HG03521 (cell line): ENCODE data around the gene CHPT1.
"Not testable (repeated sequence)": the region's sequence is repeated elsewhere in the genome, so short reads cannot be mapped to it uniquely, and the experiment has no call there.

Experiments
- ATAC-seq: cut with Tn5 transposase; IDR thresholded peaks from one replicate; pipeline ENCODE4 v1.9.1; 2021; ENCODE audit warnings: mild to moderate bottlenecking, moderate library complexity; ENCODE audit not compliant: unreplicated experiment

The CHPT1 gene

GRCh38 chr12:101697197-101697929 lies at the start of gene CHPT1:
Gene CHPT1 (plus strand): TSS chr12:101697640. CDS start chr12:101697862, 222 bp downstream.
- peak; percentile 59 for ATAC-seq

- no peak for ATAC-seq
These were observed 49.7 kb upstream of the CHPT1 start for GRCh38 chr12:101647711-101648110.

- no peak for ATAC-seq
These were observed 49.2 kb upstream of the CHPT1 start for GRCh38 chr12:101648195-101648594.

GRCh38 chr12:101650346-101651117 lies 46.9 kb upstream of the CHPT1 start:
- no peak for ATAC-seq

DNA sequence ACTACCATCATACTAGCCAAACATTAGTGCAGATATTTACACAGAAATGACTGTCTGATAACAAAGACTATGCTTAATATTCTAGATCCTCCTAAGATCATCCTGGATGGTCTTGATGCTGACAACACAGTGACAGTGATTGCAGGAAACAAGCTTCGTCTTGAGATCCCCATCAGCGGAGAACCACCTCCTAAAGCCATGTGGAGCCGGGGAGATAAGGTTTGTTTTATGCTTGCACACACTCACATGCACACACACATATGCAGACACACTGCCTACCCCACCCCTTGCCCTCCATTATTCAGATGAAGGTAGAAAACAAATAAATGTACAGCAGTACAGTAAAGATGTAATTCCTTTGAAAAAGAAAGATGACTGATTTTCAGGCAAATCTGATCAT lies 44.4 kb upstream of the CHPT1 start:
- ATAC-seq = no peak

DNA sequence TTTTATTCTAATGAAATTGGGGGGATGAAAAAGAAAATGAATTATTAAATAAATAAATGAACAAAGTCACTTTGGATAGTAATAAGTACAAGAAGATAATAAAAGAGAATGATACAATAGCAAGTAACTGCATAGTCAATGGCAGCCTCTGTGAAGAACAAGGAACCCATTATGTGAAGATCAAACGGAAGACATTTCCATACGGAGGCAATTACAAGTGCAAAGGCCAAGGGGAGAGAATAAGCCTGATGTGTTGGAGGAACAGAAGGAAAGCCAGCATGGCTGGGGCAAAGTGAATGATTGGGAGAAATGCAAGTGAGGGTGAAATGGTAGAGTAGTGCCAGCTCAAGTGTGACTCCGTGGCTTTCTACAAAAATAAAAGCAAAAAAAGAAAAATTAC lies 43.9 kb upstream of the CHPT1 start:
- no peak for ATAC-seq

GRCh38 chr12:101654442-101654841 lies 43.0 kb upstream of the CHPT1 start:
- ATAC-seq = no peak

- ATAC-seq = no peak
These were observed 42.0 kb upstream of the CHPT1 start for GRCh38 chr12:101655393-101655792.

GRCh38 chr12:101660662-101661061 lies 36.8 kb upstream of the CHPT1 start:
- not testable (repeated sequence) for ATAC-seq

DNA sequence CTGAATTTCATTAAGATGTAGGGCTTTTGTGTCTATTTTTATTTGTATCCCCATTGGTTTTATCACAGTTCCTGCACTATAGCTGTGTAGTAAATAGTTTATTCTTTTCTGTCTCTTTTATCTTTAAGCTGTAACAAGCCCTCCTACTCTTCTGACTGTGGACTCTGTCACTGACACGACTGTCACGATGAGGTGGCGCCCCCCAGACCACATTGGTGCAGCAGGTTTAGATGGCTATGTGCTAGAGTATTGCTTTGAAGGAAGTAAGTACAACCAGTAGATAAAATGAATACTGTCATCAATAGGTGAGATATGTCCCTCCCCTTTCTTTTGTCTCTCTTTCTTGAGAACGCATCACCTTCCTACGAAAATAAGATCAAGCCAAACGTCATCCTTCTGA lies 34.1 kb upstream of the CHPT1 start:
- ATAC-seq = no peak

DNA sequence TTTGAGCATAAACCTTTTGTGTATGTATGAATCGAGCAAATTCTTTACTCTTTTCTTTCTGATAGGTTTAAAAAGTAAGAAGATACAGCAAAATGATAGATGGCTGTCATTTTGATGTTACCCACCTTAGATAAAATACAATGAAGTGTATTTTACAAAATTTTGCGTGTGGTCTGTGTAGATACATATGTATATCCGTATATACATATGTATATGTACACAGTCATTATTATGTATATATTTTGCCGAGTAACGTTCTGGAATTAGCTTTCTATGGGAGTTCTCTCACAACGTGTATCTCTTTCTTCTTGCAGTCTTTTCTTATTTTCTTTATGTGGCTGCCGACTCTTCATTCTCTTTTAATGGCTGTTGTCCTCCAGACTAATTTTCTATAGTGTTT lies 32.4 kb upstream of the CHPT1 start:
- no peak for ATAC-seq

DNA sequence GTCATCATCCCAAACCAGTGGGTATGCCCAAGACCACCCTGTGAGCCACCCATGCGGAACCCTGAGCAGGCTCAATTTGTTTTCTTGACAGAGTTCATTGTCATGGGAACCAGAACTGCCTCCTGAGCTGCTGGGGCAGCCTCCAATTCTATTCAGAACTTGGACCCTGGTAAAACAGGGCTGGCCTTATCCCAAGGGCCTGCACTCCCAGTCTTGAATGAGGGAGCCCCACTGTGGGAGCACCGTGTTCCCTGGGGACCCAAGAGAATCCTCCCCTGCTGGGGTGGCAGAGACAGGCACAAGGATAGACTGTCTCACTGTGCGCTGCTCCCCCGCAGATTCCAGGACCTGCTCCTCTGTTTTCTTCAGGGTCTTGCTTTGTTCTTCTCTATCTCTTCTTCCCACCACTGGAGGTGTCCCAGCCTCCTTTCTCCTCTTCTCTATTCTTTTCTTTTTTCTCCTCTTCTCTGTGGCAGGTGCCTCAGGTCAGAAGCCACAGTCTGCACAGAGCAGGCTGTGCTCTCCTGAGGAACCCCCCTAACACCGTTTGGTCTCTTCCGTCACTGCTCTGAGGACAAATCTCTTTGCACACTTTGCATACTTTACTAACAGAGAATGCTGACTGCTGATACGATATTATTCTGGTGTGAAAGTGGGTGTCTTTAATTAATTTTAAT lies 31.2 kb upstream of the CHPT1 start:
- ATAC-seq = no peak

DNA sequence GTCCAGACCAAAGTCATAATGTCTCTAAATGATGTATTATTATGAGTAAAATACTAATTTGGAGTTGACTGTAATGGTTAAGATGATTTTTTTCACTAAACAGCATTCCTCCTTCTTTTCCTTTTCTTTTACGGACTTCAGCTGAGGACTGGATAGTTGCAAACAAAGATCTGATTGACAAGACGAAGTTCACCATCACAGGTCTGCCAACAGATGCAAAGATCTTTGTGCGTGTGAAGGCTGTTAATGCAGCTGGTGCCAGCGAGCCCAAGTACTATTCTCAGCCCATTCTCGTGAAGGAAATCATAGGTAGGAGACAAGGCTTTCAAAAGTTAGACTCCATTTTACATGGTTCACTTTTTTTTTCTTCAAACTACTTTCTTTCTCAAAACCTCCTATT lies 29.8 kb upstream of the CHPT1 start:
- ATAC-seq = no peak

DNA sequence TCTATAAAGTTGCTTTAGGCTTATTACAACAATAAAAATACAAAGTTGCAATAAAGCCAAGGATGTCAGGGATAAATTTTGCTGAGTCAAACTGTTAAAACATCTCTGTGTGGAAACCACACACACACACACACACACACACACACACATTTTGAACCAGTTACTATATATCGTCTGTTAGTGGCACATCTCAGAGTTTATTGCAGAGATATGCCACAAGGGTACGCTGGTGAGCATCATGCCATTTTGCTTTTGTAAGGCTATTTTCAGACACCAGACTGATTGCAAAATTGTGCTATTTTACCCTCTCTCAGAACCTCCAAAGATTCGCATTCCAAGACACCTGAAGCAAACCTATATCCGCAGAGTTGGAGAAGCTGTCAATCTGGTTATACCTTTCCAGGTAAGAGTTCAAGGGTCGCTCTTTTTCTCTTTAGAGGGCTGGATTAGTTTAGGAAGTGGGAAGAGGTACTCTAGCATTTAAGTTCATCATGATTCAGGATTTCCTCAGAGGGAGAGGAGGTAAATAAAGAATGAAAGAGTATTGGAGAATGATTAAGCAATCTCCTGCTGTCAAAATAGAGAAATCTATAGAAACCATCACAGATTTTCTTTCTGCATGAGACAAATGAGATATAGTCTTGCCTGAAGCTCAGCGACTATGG lies 27.3 kb upstream of the CHPT1 start:
- no peak for ATAC-seq

DNA sequence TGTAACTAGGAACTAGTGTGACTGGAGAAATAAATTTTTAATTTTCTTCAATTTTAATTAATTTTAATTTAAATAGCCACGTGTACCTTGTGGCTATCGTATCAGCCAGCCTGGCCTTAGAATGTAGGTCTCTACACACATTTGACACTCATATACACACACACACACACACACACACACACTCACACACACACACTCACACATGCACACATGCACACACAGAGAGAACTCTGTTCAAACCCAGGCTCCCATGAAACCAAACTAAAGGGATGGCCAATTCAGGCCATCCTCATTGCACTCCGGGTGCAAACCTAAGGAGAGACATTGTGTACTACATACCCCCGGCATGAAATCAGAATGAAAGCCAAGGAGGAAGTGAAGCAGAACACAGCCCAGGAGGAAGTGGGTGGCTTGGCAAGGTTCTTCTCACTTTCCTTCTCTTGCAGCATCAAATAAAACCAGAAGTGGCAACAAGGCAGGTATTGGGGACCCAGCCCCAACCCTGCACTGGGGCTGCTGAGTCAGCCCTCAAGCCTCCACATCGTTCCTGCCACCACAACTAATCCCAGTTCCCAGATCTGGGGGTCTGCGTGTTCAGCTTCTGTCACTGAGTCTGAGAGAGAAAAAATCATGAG lies 26.2 kb upstream of the CHPT1 start:
- peak; percentile 80 for ATAC-seq

DNA sequence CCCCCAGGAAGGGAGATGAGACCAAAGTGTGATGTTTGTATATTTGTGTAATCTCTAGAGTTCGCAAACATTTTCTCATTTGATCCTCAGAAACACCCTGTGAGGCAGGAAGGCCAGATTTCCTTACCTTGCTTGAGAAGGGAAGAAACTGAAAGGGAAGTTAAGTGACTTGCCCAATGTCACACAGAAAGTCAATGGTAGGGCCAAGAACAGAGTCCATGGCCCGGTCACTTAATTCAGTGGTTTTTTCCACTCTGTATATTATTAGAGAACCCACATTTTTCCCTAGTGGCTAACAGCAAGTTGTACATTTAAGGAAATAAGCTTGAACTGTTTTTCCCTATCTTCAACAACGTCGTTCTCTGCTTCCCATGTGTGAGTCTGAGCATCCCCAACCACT lies 25.6 kb upstream of the CHPT1 start:
- ATAC-seq = no peak

DNA sequence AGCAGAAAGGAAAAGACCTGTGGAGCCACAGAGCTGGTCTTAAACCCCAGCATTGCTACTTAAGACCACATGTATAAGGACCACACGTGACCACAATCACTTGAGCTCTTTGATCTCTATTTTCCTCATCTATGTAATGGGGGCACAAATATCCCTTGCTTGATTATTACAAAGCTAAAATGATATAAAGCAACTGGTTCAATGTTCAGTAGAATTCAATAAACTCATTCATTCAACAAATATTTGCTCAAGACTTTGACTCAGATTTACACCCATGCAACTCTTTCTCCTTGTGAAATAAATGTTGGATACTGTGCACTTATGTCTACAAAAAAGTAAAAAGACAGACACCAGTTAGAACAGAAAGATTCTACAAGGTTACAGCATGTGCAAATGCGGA lies 21.9 kb upstream of the CHPT1 start:
- ATAC-seq = no peak

GRCh38 chr12:101676497-101676896 lies 20.9 kb upstream of the CHPT1 start:
- ATAC-seq = not testable (repeated sequence)

- no peak for ATAC-seq
These were observed 19.4 kb upstream of the CHPT1 start for GRCh38 chr12:101678081-101678480.

DNA sequence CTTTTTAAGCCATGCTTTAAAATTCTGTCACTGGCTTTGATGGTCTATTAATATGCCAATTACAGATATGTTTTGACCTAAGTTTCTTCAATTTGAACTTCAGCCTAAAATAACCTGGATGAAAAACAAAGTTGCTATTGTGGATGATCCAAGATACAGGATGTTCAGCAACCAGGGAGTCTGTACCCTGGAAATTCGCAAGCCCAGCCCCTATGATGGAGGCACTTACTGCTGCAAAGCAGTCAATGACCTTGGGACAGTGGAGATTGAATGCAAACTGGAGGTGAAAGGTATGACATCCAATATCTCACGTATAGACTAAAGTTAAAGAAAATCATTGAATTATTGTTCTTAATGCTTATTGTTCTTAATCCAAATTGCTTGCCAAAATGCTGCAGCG lies 17.2 kb upstream of the CHPT1 start:
- no peak for ATAC-seq

DNA sequence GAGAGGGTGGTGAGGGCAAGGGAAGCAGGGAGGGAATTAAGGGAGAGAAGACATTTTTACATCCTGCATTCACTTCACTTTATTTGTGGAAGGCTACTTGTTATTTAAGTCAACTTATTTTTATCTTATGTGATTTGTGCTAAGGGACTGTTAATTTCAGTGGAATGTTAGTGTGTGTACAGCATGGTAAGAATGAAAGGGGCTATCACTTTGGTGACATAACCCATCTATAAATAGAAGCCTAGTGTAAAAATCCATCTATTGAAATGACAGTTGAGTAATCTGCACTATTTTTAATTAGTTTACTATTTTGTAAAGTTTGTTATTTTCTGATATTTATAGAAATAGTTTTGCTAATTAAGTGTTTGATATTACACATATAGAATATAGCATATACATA lies 16.8 kb upstream of the CHPT1 start:
- no peak for ATAC-seq
